GM19239 (cell line): ENCODE data around the gene ARID3B.
"Not testable (repeated sequence)": the region's sequence is repeated elsewhere in the genome, so short reads cannot be mapped to it uniquely, and the experiment has no call there.

Experiments
- DNase-seq: peaks from one replicate; pipeline ENCODE4 v3.0.0; 2011; ENCODE audit warnings: low spot score; ENCODE audit not compliant: insufficient read length
- FAIRE-seq: peaks from 2 replicates; lab custom pipeline; 2011; peaks lifted over from hg19 to GRCh38; lab: Jason Lieb, UNC

ARID3B gene

GRCh38 chr15:74531144-74531811, 9.7 kb upstream of the ARID3B start:
- DNase-seq (no peak), FAIRE-seq (no peak)

DNA sequence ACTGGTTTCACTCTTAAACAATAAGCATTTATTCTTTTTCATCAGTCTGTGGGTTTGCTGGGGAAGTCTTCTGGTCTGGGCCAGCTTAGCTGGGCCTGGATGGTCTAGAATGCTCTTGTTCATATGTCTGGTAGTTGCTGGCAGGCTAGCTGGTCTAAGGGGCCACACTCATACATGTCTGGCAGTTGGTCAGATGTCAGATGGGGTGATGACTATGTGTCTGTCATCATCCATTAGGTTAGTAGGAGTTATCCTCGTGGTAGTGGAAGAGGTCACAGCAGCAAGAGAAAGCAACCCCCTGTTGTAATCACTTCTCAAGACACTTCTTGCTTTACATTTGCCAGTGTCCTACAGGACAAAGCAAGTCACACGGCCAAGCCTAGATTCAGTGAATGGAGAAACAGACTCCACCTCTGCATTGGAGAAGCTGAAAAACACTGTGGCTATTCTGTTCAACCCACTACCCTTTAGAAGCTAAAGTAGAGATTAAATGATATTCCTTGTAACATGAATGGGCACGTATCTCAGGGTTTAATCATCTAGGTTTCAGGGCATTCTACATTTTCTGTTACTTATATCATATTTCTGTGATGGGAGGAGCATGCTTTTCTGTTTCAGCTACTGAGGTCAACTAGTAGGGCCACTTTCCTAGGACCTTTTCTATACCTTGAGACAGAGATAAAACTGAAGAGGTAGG, 5.5 kb upstream of the ARID3B start:
- FAIRE-seq (no peak), DNase-seq (no peak)

DNA sequence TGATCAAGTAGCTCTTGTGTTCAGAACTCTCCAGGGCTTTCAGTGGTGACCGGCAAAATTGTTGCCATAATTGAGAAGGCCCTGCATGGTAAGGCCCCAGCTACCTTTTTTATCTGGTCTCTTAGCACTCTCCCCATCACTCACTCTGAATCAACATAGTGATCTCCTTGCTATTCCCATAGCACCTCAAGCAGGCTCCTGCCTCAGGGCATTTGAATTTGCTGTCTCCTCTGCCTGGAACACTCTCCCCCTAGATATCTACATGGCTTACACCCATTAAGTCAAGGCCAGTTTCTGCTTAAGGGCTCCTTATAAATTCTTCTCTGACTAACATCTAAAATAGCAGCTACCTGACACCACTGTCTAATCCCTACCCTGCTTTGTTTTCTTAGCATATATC, 3.3 kb upstream of the ARID3B start:
- DNase-seq = no peak

GRCh38 chr15:74539521-74539920, 1.5 kb upstream of the ARID3B start:
- DNase-seq, FAIRE-seq: not testable (repeated sequence)

More for the DNA sequence above, 3.3 kb upstream of the ARID3B start:
- no peak for FAIRE-seq

DNA sequence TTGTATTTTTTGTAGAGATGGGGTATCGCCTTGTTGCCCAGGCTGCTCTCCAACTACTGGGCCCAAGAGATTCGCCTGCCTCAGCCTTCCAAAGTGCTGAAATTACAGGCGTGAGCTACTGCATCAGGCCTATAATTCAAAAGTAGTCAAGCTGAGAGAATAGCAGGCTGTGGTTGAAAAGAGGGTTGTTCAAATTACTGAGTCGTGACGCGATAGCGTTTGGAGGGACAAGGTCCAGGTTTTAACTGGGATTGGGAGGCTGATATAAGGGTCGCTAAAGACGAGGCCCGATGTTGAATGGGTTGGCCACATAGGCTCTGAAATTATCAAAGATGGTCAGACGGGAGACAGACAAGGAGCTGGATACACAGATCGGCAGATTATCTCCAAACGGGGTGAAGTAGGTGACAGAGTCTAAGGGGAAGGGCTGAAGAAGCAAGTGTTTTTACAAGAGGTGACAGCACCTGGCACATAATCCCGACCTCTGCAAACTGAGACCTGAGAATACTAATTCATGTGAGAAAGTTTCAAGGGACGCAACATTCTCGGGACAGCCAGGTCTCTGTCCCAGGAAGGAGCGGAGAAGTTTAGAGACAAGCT, 759 bp upstream of the ARID3B start:
- no peak for DNase-seq
- FAIRE-seq = peak; percentile 66

DNA sequence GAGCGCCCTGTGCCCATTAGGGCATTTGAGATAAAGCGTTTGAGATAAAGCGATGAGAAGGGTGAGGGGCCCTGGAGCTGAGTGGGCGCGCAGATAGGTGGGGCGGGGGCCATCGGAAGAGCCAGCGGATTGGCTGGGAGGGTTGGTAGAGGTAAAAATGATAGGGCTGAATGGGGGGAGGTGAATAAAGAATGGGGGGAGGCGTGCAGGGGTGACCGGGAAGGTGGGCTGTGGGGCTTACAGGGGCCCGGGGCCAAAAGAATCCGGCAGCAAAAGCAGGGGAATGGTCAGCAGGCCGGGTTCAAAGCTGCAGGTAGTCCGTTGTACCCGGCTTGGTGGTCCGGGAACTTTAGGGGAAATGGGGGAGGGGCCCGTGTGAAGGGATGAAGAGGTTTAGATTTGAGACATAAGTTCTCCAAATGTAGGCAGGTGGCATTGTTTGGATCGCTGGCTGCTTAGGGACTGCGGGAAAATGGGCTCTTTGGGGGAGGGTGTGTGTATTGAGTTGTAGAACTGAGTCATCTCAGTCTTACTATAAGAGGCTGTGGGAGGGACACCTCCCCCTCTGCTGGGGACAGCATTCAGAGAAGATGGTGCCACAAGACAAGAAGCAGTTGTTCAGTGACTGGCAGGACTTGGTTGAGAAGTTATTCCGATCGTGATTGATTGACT, 610 bp downstream of the ARID3B start:
- peak; percentile 83 for FAIRE-seq
- DNase-seq = peak; percentile 52

DNA sequence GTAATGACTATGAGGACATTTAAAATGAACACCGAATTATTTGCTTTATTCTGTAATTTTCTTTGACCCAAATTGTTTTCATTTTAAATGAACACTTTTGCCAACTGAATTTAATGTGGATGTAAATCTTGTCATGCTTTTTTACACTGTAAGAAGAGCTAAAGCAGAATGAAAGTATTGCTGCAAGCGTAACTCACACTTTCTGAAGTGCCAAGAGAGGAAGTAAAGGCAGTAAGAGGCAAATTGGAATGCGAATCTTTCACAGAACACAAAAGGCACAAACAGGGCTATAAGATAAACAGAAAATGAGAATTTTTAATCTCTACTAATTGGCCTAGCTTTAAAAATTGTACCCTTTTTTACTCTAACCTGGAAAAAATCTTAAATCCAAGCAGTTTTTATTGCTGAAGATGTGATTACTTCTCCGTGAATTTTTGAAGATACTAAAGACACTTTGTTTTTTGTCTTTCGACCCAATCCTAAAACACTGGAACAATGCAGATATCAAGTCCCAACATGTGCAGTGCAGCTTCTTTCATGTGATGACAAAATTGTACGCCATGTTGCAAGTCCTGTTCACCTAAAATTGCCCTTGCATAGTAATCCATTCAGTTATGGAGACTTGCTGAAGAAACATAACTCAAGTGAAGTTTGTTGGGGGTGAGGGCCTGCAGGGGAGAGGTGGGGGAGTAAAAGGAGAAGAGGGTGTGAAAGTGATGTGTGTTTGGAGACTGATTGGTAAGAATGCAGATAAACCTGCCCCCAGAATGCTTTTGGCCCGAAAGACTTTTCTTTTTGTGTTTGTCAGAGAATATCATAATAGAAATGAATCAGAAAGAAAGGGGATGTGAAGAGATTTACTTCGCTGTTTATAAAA, 1.4 kb downstream of the ARID3B start:
- DNase-seq = no peak
- no peak for FAIRE-seq

DNA sequence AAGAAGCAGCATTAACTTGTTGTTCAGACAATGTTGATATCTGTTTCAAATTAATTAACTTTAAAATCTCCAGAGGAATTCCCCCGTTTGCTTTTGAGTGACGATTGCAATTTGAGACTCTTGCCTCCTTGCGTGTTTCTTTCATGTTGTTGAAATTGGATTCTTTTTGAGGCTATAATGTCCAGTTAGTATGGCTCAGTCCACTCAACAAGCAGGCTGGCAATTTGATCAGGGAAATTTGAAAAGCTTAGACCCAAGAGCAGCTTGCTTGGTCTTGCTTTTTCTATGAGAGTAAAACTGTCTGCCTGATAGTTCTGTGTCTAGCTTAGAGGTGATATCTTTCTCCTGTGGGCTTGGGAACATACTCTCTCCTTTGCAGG, 2.0 kb downstream of the ARID3B start:
- no peak for DNase-seq
- FAIRE-seq = peak; percentile 48

GRCh38 chr15:74543583-74543982, 2.6 kb downstream of the ARID3B start:
- FAIRE-seq (peak; percentile 28), DNase-seq (no peak)

DNA sequence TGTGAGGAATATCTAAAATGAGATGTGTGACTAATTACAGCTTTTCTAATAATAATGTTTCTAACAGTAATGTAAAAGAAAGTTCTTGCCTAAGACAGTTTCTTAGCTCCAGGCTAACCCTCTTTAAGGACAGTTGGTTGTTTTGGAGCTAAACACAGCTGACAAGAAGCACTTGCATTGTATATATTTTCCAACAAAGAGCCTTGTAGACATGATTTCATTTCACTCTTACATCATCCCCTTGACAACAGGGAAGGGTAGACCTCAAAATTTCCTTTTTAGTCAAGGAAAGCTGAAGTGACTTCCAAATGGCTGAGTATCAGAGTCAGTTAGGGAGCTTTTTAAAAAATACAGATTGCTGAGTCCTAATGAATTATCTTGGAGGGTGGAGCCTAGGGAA, 4.1 kb downstream of the ARID3B start:
- no peak for DNase-seq
- no peak for FAIRE-seq

DNA sequence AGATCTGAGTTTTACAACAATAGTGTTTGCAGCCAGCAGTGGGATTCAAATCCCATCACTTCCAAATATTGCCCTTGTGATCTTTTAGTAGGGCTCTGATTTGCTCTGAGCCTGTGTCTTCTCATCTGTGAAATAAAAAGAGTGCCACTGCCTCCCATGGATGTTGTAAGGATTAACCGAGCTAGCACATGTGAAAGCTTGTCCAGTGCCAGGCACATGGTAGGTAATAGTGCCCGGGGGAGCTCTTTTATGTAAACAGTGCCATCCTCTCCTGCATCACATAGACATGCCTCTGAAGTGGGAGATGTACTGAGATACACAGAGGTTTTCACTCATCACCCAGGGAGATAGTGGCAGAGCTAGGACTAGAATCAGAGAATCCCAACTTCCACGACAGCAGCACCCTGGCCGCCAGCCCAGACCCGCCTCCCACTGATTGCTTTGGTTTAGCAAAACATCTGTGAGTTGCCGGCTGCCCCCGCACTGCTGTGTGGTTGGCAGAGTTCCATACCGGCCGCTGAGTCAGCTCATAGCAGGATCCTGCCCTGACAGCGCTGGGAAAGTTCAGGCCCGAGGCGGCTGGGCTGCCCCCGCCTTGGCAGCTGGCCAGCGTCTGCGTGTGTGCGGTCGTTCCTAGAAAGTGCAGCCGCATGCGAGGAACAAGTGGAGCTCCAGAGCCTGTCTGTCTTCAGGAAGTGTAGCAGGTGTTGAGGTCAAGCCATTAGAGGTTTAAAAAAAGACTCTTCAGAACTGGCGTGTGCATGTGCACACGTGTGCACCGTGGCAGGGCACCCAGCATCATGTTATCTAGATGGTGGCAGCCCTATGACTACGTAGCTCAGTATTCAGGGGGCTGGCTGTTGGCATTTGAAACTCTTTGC, 5.0 kb downstream of the ARID3B start:
- DNase-seq (peak; percentile 39), FAIRE-seq (peak; percentile 91)

DNA sequence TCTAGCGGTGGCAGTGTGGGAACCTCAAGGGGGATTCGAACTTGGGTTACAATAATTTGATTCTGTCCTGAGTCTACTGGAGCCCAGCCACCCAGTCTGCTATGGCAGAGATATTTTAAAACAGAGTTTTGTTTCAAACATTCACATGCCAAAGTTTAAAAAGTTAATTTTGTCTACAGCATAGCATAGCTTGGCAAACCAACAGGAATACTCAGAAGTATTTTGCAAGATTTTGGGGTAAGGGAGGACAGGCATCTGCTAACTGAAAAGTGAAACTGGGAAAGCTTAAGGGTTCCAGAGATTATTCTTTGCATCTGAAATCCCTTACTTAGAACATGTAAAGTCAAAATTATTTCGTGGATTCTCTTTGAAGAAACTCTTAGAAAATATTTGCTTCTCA, 6.6 kb downstream of the ARID3B start:
- FAIRE-seq (no peak), DNase-seq (no peak)

DNA sequence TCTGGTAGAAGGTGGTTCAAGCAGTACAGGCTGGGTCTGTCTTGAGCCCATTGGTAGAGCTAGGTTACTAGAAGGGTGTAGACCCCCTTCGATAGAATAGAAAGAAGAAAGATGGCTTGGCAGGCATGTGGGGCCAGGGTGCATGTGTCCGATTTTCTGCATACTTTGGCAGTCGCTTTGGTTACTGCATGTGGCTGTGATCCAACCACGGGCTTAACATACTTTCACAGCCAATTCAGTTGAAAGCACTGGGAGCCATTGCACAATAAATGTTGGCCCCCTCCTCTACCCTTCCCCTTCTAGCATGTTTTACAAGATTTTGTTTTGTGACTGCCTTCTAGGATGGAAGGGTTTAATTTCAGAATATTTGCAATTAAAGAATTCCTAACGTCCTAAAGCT, 7.2 kb downstream of the ARID3B start:
- FAIRE-seq = no peak
- no peak for DNase-seq

GRCh38 chr15:74549816-74550215, 8.8 kb downstream of the ARID3B start:
- FAIRE-seq = no peak

DNA sequence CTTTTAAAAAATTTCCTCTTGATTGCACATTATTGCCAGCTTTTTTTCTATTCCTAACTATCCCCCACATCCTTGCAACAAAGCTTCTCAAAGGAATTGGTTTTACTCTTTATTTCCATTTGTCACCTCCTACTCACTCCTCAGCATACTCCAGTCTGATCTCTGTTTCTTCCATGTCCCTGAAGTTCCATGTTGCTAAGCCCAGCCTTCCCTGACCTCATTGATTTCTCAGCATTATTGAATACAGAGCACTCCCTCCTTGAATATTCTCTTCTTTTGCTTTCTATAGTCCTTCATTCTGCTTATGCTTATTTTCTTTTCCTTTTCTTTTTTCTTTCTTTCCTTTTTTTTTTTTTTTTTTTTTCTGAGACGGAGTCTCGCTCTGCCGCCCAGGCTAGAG, 10.7 kb downstream of the ARID3B start:
- no peak for FAIRE-seq

More at GRCh38 chr15:74549816-74550215, 8.8 kb downstream of the ARID3B start:
- no peak for DNase-seq

GRCh38 chr15:74552773-74553441, 11.9 kb downstream of the ARID3B start:
- FAIRE-seq (peak; percentile 61), DNase-seq (no peak)

More for the DNA sequence above, 10.7 kb downstream of the ARID3B start:
- no peak for DNase-seq

DNA sequence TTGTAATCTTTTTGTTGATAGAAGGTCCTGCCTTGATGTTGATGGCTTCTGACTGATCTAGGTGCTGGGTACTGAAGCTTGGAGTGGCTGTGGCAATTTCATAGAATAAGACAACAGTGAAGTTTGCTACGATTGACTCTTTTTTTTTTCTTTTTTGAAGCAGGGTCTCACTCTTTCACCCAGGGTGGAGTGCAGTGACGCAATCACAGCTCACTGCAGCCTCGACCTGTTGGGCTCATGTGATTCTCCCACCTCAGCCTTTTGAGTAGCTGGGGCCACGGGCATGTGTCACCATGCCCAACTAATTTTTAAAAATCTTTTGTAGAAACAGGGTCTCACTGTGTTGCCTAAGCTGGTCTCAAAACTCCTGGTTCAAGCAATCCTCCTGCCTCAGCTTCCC, 14.2 kb downstream of the ARID3B start:
- no peak for DNase-seq
- no peak for FAIRE-seq

DNA sequence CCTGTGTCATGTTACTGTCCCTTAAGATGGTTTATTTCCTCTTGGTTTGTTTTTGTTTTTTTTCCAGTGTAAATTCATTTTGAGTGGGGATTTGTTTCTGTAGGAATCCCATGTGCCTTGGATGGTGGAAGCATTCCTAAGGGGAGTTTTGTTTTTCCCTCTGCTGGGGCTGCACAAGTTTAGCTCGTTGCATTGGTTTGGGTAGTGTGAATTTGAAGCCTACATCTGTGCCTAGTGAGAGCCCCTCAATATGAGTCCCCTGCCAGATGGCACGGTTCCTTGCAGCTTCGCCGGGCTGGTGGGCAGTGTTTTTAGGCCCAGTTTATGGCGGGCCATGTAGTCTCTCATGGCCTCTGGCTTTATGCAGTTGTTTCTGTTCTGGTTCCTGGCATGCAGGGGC, 17.7 kb downstream of the ARID3B start:
- no peak for DNase-seq
- no peak for FAIRE-seq

- DNase-seq = no peak
- no peak for FAIRE-seq
These were observed 22.4 kb downstream of the ARID3B start for GRCh38 chr15:74563442-74563841.
